Neural progenitor cell (in vitro differentiated cells): ENCODE data around the gene GDNF. TPM values are rescaled to one million over a fixed set of nuclear protein-coding genes. Genes with fewer than 3 reads are reported as not detected.

Experiments
- DNase-seq: peaks from one replicate; pipeline ENCODE4 v3.0.0-alpha.2; 2016; ENCODE audit warnings: low spot score
- H2AFZ ChIP-seq: fragments of 200-600 bp; sonication (generic); replicated peaks from 2 replicates; pipeline ENCODE4 v1.6.1; 2016; ENCODE audit warnings: antibody characterized with exemption
- H3F3A ChIP-seq: fragments of 200-600 bp; sonication (generic); 2 replicates; pipeline ENCODE4 v1.6.1; 2016; ENCODE audit warnings: antibody characterized with exemption, low read depth
- H3K27ac ChIP-seq: fragments of 200-600 bp; sonication (generic); 2 replicates; pipeline ENCODE4 v1.5.1; 2016; ENCODE audit warnings: mild to moderate bottlenecking
- H3K27me3 ChIP-seq: fragments of 200-600 bp; sonication (generic); 2 replicates; pipeline ENCODE4 v1.6.1; 2016; ENCODE audit warnings: mild to moderate bottlenecking, moderate library complexity
- H3K36me3 ChIP-seq: fragments of 200-600 bp; sonication (generic); 2 replicates; pipeline ENCODE4 v1.5.1; 2016
- H3K4me1 ChIP-seq: fragments of 200-600 bp; sonication (generic); 2 replicates; pipeline ENCODE4 v1.6.1; 2016; ENCODE audit warnings: mixed run types
- H3K4me2 ChIP-seq: fragments of 200-600 bp; sonication (generic); 2 replicates; pipeline ENCODE4 v1.6.1; 2016
- H3K4me3 ChIP-seq: fragments of 200-600 bp; sonication (generic); 2 replicates; pipeline ENCODE4 v1.5.1; 2016
- H3K79me2 ChIP-seq: fragments of 200-600 bp; sonication (generic); 2 replicates; pipeline ENCODE4 v1.6.1; 2016; ENCODE audit warnings: low read depth
- H3K9ac ChIP-seq: fragments of 200-600 bp; sonication (generic); 2 replicates; pipeline ENCODE4 v1.6.1; 2016
- H3K9me3 ChIP-seq: fragments of 200-600 bp; sonication (generic); 2 replicates; pipeline ENCODE4 v1.5.1; 2016; ENCODE audit warnings: low read depth
- H4K20me1 ChIP-seq: fragments of 200-600 bp; sonication (generic); 2 replicates; pipeline ENCODE4 v1.6.1; 2016; ENCODE audit warnings: low read depth
- H3K27ac Mint-ChIP-seq: 3 replicates; pipeline ENCODE4 v1.8.0; 2021; ENCODE audit warnings: mixed read lengths
- H3K27me3 Mint-ChIP-seq: 2 replicates; pipeline ENCODE4 v1.8.0; 2022; ENCODE audit warnings: low read depth, mild to moderate bottlenecking, inconsistent platforms, moderate library complexity, mixed read lengths; ENCODE audit not compliant: insufficient read depth
- H3K36me3 Mint-ChIP-seq: 3 replicates; pipeline ENCODE4 v1.8.0; 2021; ENCODE audit warnings: mixed read lengths
- H3K4me1 Mint-ChIP-seq: 3 replicates; pipeline ENCODE4 v1.8.0; 2021; ENCODE audit warnings: mixed read lengths
- H3K4me3 Mint-ChIP-seq: 3 replicates; pipeline ENCODE4 v1.8.0; 2021; ENCODE audit warnings: mild to moderate bottlenecking, moderate library complexity, mixed read lengths
- H3K9me3 Mint-ChIP-seq: 3 replicates; pipeline ENCODE4 v1.8.0; 2020; ENCODE audit warnings: mixed read lengths
- CTCF ChIP-seq: fragments of 200-600 bp; sonication (generic); IDR thresholded peaks from 2 replicates; pipeline ENCODE4 v1.5.1; 2017; ENCODE audit warnings: antibody characterized with exemption, mild to moderate bottlenecking
- EZH2 ChIP-seq: fragments of 200-600 bp; sonication (generic); IDR thresholded peaks from 2 replicates; pipeline ENCODE4 v1.6.1; 2017; ENCODE audit warnings: antibody characterized with exemption, mild to moderate bottlenecking, moderate library complexity
- EZH2phosphoT487 ChIP-seq: fragments of 200-600 bp; sonication (generic); IDR thresholded peaks from 2 replicates; pipeline ENCODE4 v1.6.1; 2017; ENCODE audit warnings: antibody characterized with exemption
- total RNA-seq: library from RNA; depleted of rRNA; stranded (reverse); fragments of >200 nt; gene quantifications from 2 replicates; pipeline ENCODE4 v1.2.3, GENCODE V29; 2015; ENCODE audit warnings: low replicate concordance

The GDNF gene
- total RNA-seq, 1 donor from 2014 or later = not detected

- H3K9me3 ChIP-seq = no peaks in the 10 kb centered on the region
- TF ChIP-seq CTCF = no peak
- no peak for TF ChIP-seq EZH2
- TF ChIP-seq EZH2phosphoT487 = no peak
- H3K9ac ChIP-seq = no peak overlapping the region
- H3K27ac ChIP-seq = no peak overlapping the region
- H3K4me2 ChIP-seq = no peak overlapping the region
- no peak for DNase-seq
- Mint-ChIP-seq H3K27ac (no peak overlapping the region), H3K36me3 (no peaks in the 10 kb centered on the region), H3K4me3 (no peak overlapping the region), H3K4me1 (peaks cover 17% of the 10 kb centered on the region), H3K9me3 (no peaks in the 10 kb centered on the region), H3K27me3 (peaks cover 5% of the 10 kb centered on the region)
- no peaks in the 10 kb centered on the region for H3F3A ChIP-seq
- no peak overlapping the region for H3K4me3 ChIP-seq
- H3K79me2 ChIP-seq = no peaks in the 10 kb centered on the region
- H3K27me3 ChIP-seq = no peaks in the 10 kb centered on the region
- no peaks in the 10 kb centered on the region for H3K36me3 ChIP-seq
- H3K4me1 ChIP-seq = peaks cover 16% of the 10 kb centered on the region
- no peak overlapping the region for H2AFZ ChIP-seq
- no peaks in the 10 kb centered on the region for H4K20me1 ChIP-seq
These were observed 23.9 kb downstream of the GDNF start for GRCh38 chr5:37815913-37816312.

- no peak for DNase-seq
- Mint-ChIP-seq H3K9me3 (no peaks in the 10 kb centered on the region), H3K4me1 (peaks cover 20% of the 10 kb centered on the region), H3K36me3 (no peaks in the 10 kb centered on the region), H3K27me3 (peaks cover 7% of the 10 kb centered on the region), H3K4me3 (no peak overlapping the region), H3K27ac (no peak overlapping the region)
- Histone ChIP-seq H3K79me2 (no peaks in the 10 kb centered on the region), H3K27ac (no peak overlapping the region), H3K9ac (no peak overlapping the region), H4K20me1 (no peaks in the 10 kb centered on the region), H3K36me3 (no peaks in the 10 kb centered on the region), H3F3A (no peaks in the 10 kb centered on the region), H3K4me1 (peaks cover 16% of the 10 kb centered on the region), H3K4me3 (no peak overlapping the region), H2AFZ (no peak overlapping the region), H3K27me3 (no peaks in the 10 kb centered on the region), H3K9me3 (no peaks in the 10 kb centered on the region), H3K4me2 (no peak overlapping the region)
- TF ChIP-seq EZH2phosphoT487 (no peak), CTCF (no peak), EZH2 (no peak)
These were observed 25.1 kb downstream of the GDNF start for GRCh38 chr5:37814699-37815098.

GRCh38 chr5:37812365-37812764, 27.5 kb downstream of the GDNF start:
- H3K27ac Mint-ChIP-seq = no peak overlapping the region
- H3K36me3 ChIP-seq = no peaks in the 10 kb centered on the region
- no peak overlapping the region for H3K4me3 ChIP-seq
- H3K27me3 Mint-ChIP-seq = peaks cover 2% of the 10 kb centered on the region
- no peaks in the 10 kb centered on the region for H3K79me2 ChIP-seq
- peaks cover 16% of the 10 kb centered on the region for H3K4me1 ChIP-seq
- no peaks in the 10 kb centered on the region for H3K27me3 ChIP-seq
- DNase-seq = no peak
- no peaks in the 10 kb centered on the region for H3K9me3 Mint-ChIP-seq
- H3K4me2 ChIP-seq = no peak overlapping the region
- no peak overlapping the region for H3K4me3 Mint-ChIP-seq
- H3K36me3 Mint-ChIP-seq = no peaks in the 10 kb centered on the region
- H3K4me1 Mint-ChIP-seq = peaks cover 20% of the 10 kb centered on the region
- H3K9ac ChIP-seq = no peak overlapping the region
- H3K27ac ChIP-seq = no peak overlapping the region
- H3F3A ChIP-seq = no peaks in the 10 kb centered on the region
- no peak overlapping the region for H2AFZ ChIP-seq
- H3K9me3 ChIP-seq = no peaks in the 10 kb centered on the region
- no peak for TF ChIP-seq EZH2phosphoT487
- TF ChIP-seq CTCF = no peak
- no peak for TF ChIP-seq EZH2
- H4K20me1 ChIP-seq = no peaks in the 10 kb centered on the region
